T-cell (primary cell): ENCODE results near the gene ACOT12. TPM values are rescaled to one million over a fixed set of nuclear protein-coding genes. Genes with fewer than 3 reads are reported as not detected.

Experiments
- ATAC-seq, 4 experiments: fragments of 200-7000 bp in 3 of 4; fragments of 150-1000 bp in 1 of 4; cut with Tn5 transposase; replicated peaks in 1 of 4; 1 replicate in 3 of 4; 2 replicates in 1 of 4; pipeline ENCODE4 v1.10.0; 2021; ENCODE audit warnings: moderate library complexity in 3 of 4, mild to moderate bottlenecking in 2 of 4, moderate number of reproducible peaks in 1 of 4
- CTCF ChIA-PET, 2 donors: fragments of 300-600 bp; sonication (Branson Sonifier 250); formaldehyde crosslinking; loops; one replicate each; lab custom pipeline; 2022; ENCODE audit warnings: antibody characterized with exemption in 2 of 2; lab: Charles Lee
- POLR2A ChIA-PET, 2 donors: fragments of 300-600 bp; sonication (Branson Sonifier 250); formaldehyde crosslinking; loops; one replicate each; lab custom pipeline; 2022; ENCODE audit warnings: antibody characterized with exemption in 2 of 2; lab: Charles Lee
- DNase-seq, 35 experiments: peaks; one replicate each; pipeline versions ENCODE4 v3.0.0 to v3.0.0-alpha.2; 2013 to 2023
- H3K27ac ChIP-seq: one replicate; pipeline ENCODE4 v1.5.1; 2013; ENCODE audit warnings: low read length
- H3K27me3 ChIP-seq, 2 experiments: replicated peaks in 1 of 2; 1 replicate in 1 of 2; 2 replicates in 1 of 2; pipeline versions ENCODE4 v1.6.1 to v1.7.0; 2013; ENCODE audit warnings: low read length in 1 of 2, mixed read lengths in 1 of 2; ENCODE audit not compliant: control insufficient read depth in 2 of 2, insufficient read depth in 2 of 2; ENCODE audit errors: extremely low read depth in 1 of 2
- H3K36me3 ChIP-seq, 2 donors: 1 replicate in 1 of 2; 2 replicates in 1 of 2; pipeline versions ENCODE4 v1.6.1 to v1.7.0; 2013; ENCODE audit warnings: low read length in 1 of 2; ENCODE audit not compliant: control insufficient read depth in 2 of 2, insufficient read depth in 1 of 2; ENCODE audit errors: extremely low read depth in 1 of 2
- H3K4me1 ChIP-seq, 2 experiments: 1 replicate in 1 of 2; 2 replicates in 1 of 2; pipeline versions ENCODE4 v1.6.1 to v1.7.0; 2013; ENCODE audit warnings: low read length in 2 of 2, mixed read lengths in 1 of 2; ENCODE audit not compliant: insufficient read depth in 2 of 2, control insufficient read depth in 1 of 2; ENCODE audit errors: extremely low read depth in 1 of 2
- H3K4me3 ChIP-seq, 2 donors: 1 replicate in 1 of 2; 2 replicates in 1 of 2; pipeline versions ENCODE4 v1.5.1 to v1.7.0; 2013; ENCODE audit warnings: mild to moderate bottlenecking in 2 of 2, low read length in 1 of 2, moderate library complexity in 1 of 2; ENCODE audit not compliant: control insufficient read depth in 1 of 2; ENCODE audit errors: extremely low read depth in 1 of 2
- H3K9me3 ChIP-seq: 2 replicates; pipeline ENCODE4 v1.7.0; 2013
- H3K27ac Mint-ChIP-seq, 2 donors: one replicate each; pipeline ENCODE4 v1.8.0; 2020 to 2021; ENCODE audit warnings: mild to moderate bottlenecking in 2 of 2, mixed read lengths in 2 of 2
- H3K27me3 Mint-ChIP-seq, 2 donors: one replicate each; pipeline ENCODE4 v1.8.0; 2021 to 2022; ENCODE audit warnings: mixed read lengths in 2 of 2
- H3K36me3 Mint-ChIP-seq: one replicate; pipeline ENCODE4 v1.8.0; 2021; ENCODE audit warnings: mixed read lengths
- H3K4me1 Mint-ChIP-seq, 3 donors: one replicate each; pipeline ENCODE4 v1.8.0; 2020 to 2022; ENCODE audit warnings: mixed read lengths in 3 of 3, mild to moderate bottlenecking in 1 of 3
- H3K4me3 Mint-ChIP-seq, 3 donors: one replicate each; pipeline ENCODE4 v1.8.0; 2020 to 2022; ENCODE audit warnings: mild to moderate bottlenecking in 3 of 3, mixed read lengths in 3 of 3, moderate library complexity in 3 of 3
- H3K9me3 Mint-ChIP-seq, 3 donors: one replicate each; pipeline ENCODE4 v1.8.0; 2020 to 2022; ENCODE audit warnings: mixed read lengths in 3 of 3
- WGBS: methylation state at CpG from one replicate; pipeline ENCODE4 v1.1.5; 2013; ENCODE audit warnings: missing lambda C conversion rate; ENCODE audit not compliant: insufficient coverage; 5-methylcytosine and 5-hydroxymethylcytosine counted together
- total RNA-seq, 35 experiments: library from RNA in 6 of 35; stranded (reverse) in 6 of 35; fragments of 120-200 nt in 1 of 35; gene quantifications; one replicate each; pipeline versions ENCODE4 v1.2.1 to v1.2.4 and lab custom pipeline; 2013 to 2026

Gene ACOT12
- total RNA-seq (under 1 TPM in 1 of 5 donors, not detected in 4; 0.22 TPM), total RNA-seq (lab: John Stamatoyannopoulos, UW) (0 to 0.92 (median 0.08) reads per million in 29 experiments)
- total RNA-seq (2013), result not detected

DNA sequence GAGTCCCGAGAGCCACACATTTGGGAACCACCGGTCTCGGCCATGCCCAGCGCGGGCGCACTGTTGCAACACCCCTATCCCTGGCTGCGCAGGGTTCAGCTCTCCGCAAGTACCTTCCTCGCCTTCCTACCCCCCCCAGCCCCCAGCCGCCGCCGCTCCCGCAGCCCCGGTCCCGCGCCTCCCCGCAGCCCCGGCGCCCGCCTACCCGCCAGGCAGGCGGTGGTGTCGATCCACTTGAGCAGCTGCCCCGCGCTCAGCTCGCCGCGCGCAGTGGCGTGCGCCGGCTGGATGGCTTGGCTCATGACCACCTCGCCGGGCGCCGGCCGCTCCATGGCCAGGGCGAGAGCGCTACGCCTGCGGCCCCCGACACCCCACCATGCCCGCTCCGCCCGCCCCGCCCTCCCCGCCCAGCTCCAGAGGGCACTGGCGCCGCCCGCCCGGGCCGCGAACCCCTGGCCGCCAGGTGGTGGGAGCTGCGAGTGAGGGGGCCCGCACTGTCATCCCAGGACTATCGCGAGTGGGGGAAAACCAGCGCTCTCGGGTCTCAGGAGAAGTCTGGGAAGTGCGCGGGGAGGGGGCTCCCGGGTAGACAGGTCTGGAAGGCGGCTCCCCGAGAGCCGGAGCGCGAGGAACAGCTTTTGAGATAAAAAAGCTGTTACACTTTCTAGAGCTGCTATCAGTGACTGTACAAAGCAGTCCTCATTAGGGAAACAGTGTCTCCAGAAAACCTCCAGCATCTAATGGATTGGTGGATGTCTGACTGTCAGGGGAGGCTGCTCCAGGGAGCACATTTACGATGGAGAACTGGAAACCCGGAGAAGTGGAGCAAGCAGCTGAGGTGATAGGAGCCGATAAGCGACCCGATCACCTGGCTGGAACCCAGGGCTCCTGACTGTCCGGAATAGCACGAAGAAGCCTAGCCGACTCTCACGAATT lies at the start of gene ACOT12:
Gene ACOT12, minus strand, starts transcription at position 352 of the 936 bp plus-strand sequence. Its CDS starts 20 bp downstream, at position 332.
- Histone ChIP-seq H3K27ac (no peak within 1 kb of the TSS), H3K9me3 (no peaks in the 10 kb centered on the region), H3K36me3 (no peaks in the 10 kb centered on the region), H3K4me3 (peak within 1 kb of the TSS in 1 of 2 donors; percentile 40), H3K27me3 (peaks cover 2 to 34% of the 10 kb centered on the region in 2 experiments), H3K4me1 (peaks cover 0 to 9% of the 10 kb centered on the region in 2 experiments)
- DNase-seq (peak in 1 of 35 experiments; percentile 0), ATAC-seq (no peak)
- Mint-ChIP-seq H3K4me1 (peaks cover 5 to 10% (median 5%) of the 10 kb centered on the region in 3 donors), H3K4me3 (peak within 1 kb of the TSS in 2 of 3 donors; percentile 39 to 62), H3K27me3 (peaks cover 53 to 54% of the 10 kb centered on the region in 2 donors), H3K9me3 (peaks cover 4 to 5% (median 5%) of the 10 kb centered on the region in 3 donors), H3K36me3 (no peaks in the 10 kb centered on the region), H3K27ac (no peak within 1 kb of the TSS)
- ChIA-PET POLR2A (no interaction called here), CTCF (interaction anchor here in 1 of 2 donors (0.6 to 1.1 kb wide), 2 partner anchors 11 to 119 kb away, joined by 3 read pairs; no protein-coding TSS in a partner anchor)
- 10% methylated on average over 59 of the region's 77 CpGs for WGBS

DNA sequence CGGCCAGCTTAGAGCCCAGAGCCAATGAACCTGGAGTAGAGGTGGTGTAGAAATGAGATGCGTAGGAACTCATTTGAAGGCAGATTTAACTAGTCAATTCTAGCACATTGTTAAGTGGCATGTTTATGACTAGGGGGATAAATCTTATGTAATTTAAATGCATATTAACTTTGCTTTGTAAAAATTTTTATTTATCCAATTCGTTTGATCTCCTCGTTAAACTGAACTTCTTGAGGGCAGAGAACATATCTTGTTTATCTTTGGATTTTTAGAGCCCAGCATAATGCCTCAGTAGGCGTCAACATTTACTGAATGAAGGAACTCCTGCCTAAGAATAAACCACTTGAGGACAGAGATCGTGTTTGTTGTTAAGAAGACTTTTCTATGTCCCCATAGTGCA lies 41.1 kb upstream of the ACOT12 start:
- ATAC-seq, result no peak

GRCh38 chr5:81429985-81430384 lies 36.1 kb upstream of the ACOT12 start:
- no peaks in the 10 kb centered on the region for H3K27me3 ChIP-seq
- no peak overlapping the region for H3K27ac Mint-ChIP-seq
- ChIA-PET CTCF (interaction anchor here in 1 of 2 donors (0.7 to 1.5 kb wide), 2 partner anchors 408 to 736 kb away, joined by 3 to 4 read pairs; no protein-coding TSS in a partner anchor), POLR2A (interaction anchor here in 1 of 2 donors (0.6 kb wide), 1 partner anchor 735 kb away, joined by 3 read pairs; no protein-coding TSS in a partner anchor)
- ATAC-seq, result no peak
- H3K9me3 ChIP-seq, result no peaks in the 10 kb centered on the region
- no peak overlapping the region for H3K27ac ChIP-seq
- H3K36me3 Mint-ChIP-seq, result no peaks in the 10 kb centered on the region
- DNase-seq, result no peak
- no peaks in the 10 kb centered on the region for H3K9me3 Mint-ChIP-seq
- no peak overlapping the region for H3K4me3 Mint-ChIP-seq
- no peaks in the 10 kb centered on the region for H3K36me3 ChIP-seq
- no peaks in the 10 kb centered on the region for H3K27me3 Mint-ChIP-seq
- H3K4me1 ChIP-seq, result no peaks in the 10 kb centered on the region
- H3K4me1 Mint-ChIP-seq, result peaks cover 9 to 11% (median 10%) of the 10 kb centered on the region in 3 donors
- no peak overlapping the region for H3K4me3 ChIP-seq

More for the DNA sequence above, 41.1 kb upstream of the ACOT12 start:
- POLR2A ChIA-PET, result interaction anchor here in 1 of 2 donors (0.7 kb wide), 1 partner anchor 730 kb away, joined by 12 read pairs; no protein-coding TSS in a partner anchor
- CTCF ChIA-PET, result interaction anchor here (0.7 kb wide), 4 partner anchors 10 to 821 kb away, joined by 3 to 9 read pairs (median 6); no protein-coding TSS in a partner anchor
- no peak overlapping the region for H3K27ac ChIP-seq
- H3K9me3 ChIP-seq, result no peaks in the 10 kb centered on the region
- Mint-ChIP-seq H3K9me3 (no peaks in the 10 kb centered on the region), H3K4me3 (no peak overlapping the region), H3K27me3 (no peaks in the 10 kb centered on the region), H3K36me3 (peaks cover under 1% of the 10 kb centered on the region), H3K4me1 (no peaks in the 10 kb centered on the region), H3K27ac (no peak overlapping the region)
- WGBS, result 95% methylated on average over 4 of the region's 6 CpGs
- H3K27me3 ChIP-seq, result no peaks in the 10 kb centered on the region
- DNase-seq, result no peak
- no peak overlapping the region for H3K4me3 ChIP-seq
- H3K36me3 ChIP-seq, result no peaks in the 10 kb centered on the region
- no peaks in the 10 kb centered on the region for H3K4me1 ChIP-seq

- ATAC-seq (no peak), DNase-seq (no peak)
- no peaks in the 10 kb centered on the region for H3K27me3 Mint-ChIP-seq
- H3K4me1 ChIP-seq, result no peaks in the 10 kb centered on the region
- no peaks in the 10 kb centered on the region for H3K36me3 ChIP-seq
- ChIA-PET POLR2A (interaction anchor here in 1 of 2 donors (0.6 kb wide), 1 partner anchor 735 kb away, joined by 3 read pairs; no protein-coding TSS in a partner anchor), CTCF (interaction anchor here in 1 of 2 donors (0.7 to 1.5 kb wide), 2 partner anchors 409 to 737 kb away, joined by 3 to 4 read pairs; no protein-coding TSS in a partner anchor)
- H3K9me3 Mint-ChIP-seq, result no peaks in the 10 kb centered on the region
- no peak overlapping the region for H3K4me3 Mint-ChIP-seq
- no peaks in the 10 kb centered on the region for H3K27me3 ChIP-seq
- H3K4me1 Mint-ChIP-seq, result peaks cover 9 to 11% (median 10%) of the 10 kb centered on the region in 3 donors
- no peak overlapping the region for H3K4me3 ChIP-seq
- no peaks in the 10 kb centered on the region for H3K9me3 ChIP-seq
- WGBS, result no CpG with 5 or more reads among the region's 3 CpGs
- H3K36me3 Mint-ChIP-seq, result no peaks in the 10 kb centered on the region
- H3K27ac Mint-ChIP-seq, result no peak overlapping the region
- no peak overlapping the region for H3K27ac ChIP-seq
Measured at GRCh38 chr5:81429363-81429762, 35.4 kb upstream of the ACOT12 start.

- no peaks in the 10 kb centered on the region for H3K9me3 ChIP-seq
- DNase-seq (no peak), ATAC-seq (no peak)
- no peak overlapping the region for H3K27ac ChIP-seq
- no peaks in the 10 kb centered on the region for H3K36me3 ChIP-seq
- no peaks in the 10 kb centered on the region for H3K4me1 ChIP-seq
- CTCF ChIA-PET, result interaction anchor here in 1 of 2 donors (0.7 to 1.5 kb wide), 2 partner anchors 409 to 737 kb away, joined by 4 read pairs; no protein-coding TSS in a partner anchor
- Mint-ChIP-seq H3K27ac (peak overlapping the region; percentile 5 to 55), H3K4me1 (peaks cover 9 to 11% (median 10%) of the 10 kb centered on the region in 3 donors), H3K4me3 (no peak overlapping the region), H3K27me3 (no peaks in the 10 kb centered on the region), H3K9me3 (no peaks in the 10 kb centered on the region), H3K36me3 (no peaks in the 10 kb centered on the region)
- H3K27me3 ChIP-seq, result no peaks in the 10 kb centered on the region
- H3K4me3 ChIP-seq, result no peak overlapping the region
- POLR2A ChIA-PET, result no interaction called here
Measured at GRCh38 chr5:81428861-81429260, 34.9 kb upstream of the ACOT12 start.

GRCh38 chr5:81428446-81428845 lies 34.5 kb upstream of the ACOT12 start:
- Mint-ChIP-seq H3K4me1 (peaks cover 9 to 11% (median 10%) of the 10 kb centered on the region in 3 donors), H3K9me3 (no peaks in the 10 kb centered on the region), H3K36me3 (no peaks in the 10 kb centered on the region), H3K27me3 (no peaks in the 10 kb centered on the region), H3K4me3 (no peak overlapping the region), H3K27ac (peak overlapping the region in 1 of 2 donors; percentile 5)
- WGBS, result no CpG with 5 or more reads among the region's 3 CpGs
- CTCF ChIA-PET, result interaction anchor here in 1 of 2 donors (0.7 to 1.5 kb wide), 2 partner anchors 410 to 737 kb away, joined by 4 read pairs; no protein-coding TSS in a partner anchor
- no peak overlapping the region for H3K27ac ChIP-seq
- DNase-seq, result no peak
- H3K4me3 ChIP-seq, result no peak overlapping the region
- H3K27me3 ChIP-seq, result no peaks in the 10 kb centered on the region
- H3K36me3 ChIP-seq, result no peaks in the 10 kb centered on the region
- POLR2A ChIA-PET, result no interaction called here
- ATAC-seq, result no peak
- no peaks in the 10 kb centered on the region for H3K9me3 ChIP-seq
- H3K4me1 ChIP-seq, result no peaks in the 10 kb centered on the region
